K562 (cell line): Measurements from ENCODE around the gene GTF2A2. TPM values are rescaled to one million over a fixed set of nuclear protein-coding genes. Genes with fewer than 3 reads are reported as not detected.

ENCODE experiments used
- FOXA1 ChIP-seq: fragments of 450-650 bp; IDR thresholded peaks from 2 replicates; pipeline ENCODE4 v1.6.1; 2016; ENCODE audit warnings: mild to moderate bottlenecking, borderline replicate concordance
- RB1 ChIP-seq: fragments of 450-650 bp; IDR thresholded peaks from 2 replicates; pipeline ENCODE4 v1.6.1; 2017; ENCODE audit warnings: low read depth, mild to moderate bottlenecking
- RBM14 ChIP-seq: fragments of 200-400 bp; formaldehyde crosslinking; IDR thresholded peaks from 2 replicates; pipeline ENCODE4 v1.6.1; 2018; ENCODE audit warnings: low read depth, mild to moderate bottlenecking, low read length, moderate library complexity, borderline replicate concordance; ENCODE audit not compliant: insufficient read depth
- polyA plus RNA-seq, 8 experiments: library from polyadenylated mRNA; depleted of rRNA in 4 of 8; stranded (reverse) in 5 of 8; unstranded in 3 of 8; fragments of >200 nt; fragmentation: Nextera tagmentation in 2 of 8; fragmentation: Illumina TruSeq in 1 of 8; extraction: Ambion mirVana in 2 of 8; extraction: Trizol in 1 of 8; gene quantifications; 2 replicates each; pipeline versions ENCODE4 v1.2.1 to v1.2.3, GENCODE V29; 2011 to 2014; ENCODE audit warnings: inconsistent platforms in 1 of 8, missing spikeins in 1 of 8
- total RNA-seq, 7 experiments: library from RNA; depleted of rRNA in 6 of 7; stranded (reverse); fragments of >200 nt in 6 of 7; fragmentation: Illumina TruSeq in 2 of 7; extraction: Trizol in 2 of 7; gene quantifications; 2 replicates each; pipeline versions ENCODE4 v1.2.1 to v1.2.3, GENCODE V29; 2011 to 2021; ENCODE audit warnings: low replicate concordance in 1 of 7
- TF ChIP-seq, protein P1 (sequence below): fragments of 250-450 bp; sonication (Bioruptor Pico); IDR thresholded peaks from 2 replicates; pipeline ENCODE4 v1.5.0; 2020; ENCODE audit warnings: mild to moderate bottlenecking, borderline replicate concordance
- TF ChIP-seq, protein P2 (sequence below), 2 experiments: fragments of 450-650 bp; IDR thresholded peaks; 2 replicates each; pipeline ENCODE4 v1.6.1; 2016; ENCODE audit warnings: mild to moderate bottlenecking in 2 of 2, borderline replicate concordance in 1 of 2, low read depth in 1 of 2, moderate library complexity in 1 of 2
- TF ChIP-seq, protein P3 (sequence below): sonication (generic); formaldehyde crosslinking; IDR thresholded peaks from 2 replicates; pipeline ENCODE4 v1.8.0; 2023; ENCODE audit warnings: mild to moderate bottlenecking, missing genetic modification reagents

GTF2A2 gene
- total and polyA plus RNA-seq, 9 of the 15 experiments (the other 6 are each of a cell fraction or from before 2014, with no cell fraction given) = 128 to 656 (median 172) TPM

DNA sequence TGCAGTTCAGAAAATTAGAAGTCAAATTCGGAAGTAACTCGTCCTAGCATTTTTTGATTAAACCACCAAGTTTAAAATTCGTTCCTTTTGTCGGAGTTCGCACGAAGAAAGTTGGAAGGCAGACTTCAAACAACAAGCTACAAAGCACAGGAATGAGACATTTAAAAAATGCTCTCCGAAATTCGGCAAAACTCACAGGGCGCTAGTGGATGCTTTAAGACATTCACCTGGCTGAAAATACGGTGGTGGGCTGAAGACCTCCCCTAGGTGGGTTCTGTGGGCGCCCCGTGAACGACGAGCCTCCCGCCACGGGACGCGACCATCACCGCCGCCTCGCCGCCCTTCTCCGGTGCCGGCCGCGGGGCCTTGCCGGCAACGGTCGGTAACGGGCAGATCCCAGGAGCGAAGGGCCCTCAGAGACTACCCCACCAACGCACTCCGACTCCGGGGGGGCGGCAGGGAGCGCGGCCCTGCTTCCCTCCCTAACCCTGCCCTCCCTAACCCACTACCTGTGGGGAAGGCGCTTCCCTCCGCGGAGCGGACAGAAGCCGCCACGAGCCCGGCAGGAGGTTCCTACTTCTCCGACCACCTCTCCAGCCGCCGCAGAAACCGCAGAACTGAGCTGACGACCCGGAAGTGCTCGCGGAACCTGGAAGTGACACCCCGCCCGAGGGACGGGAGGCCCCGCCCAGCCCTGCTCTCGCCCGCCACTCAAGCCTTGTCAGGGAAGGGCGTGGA is at the start of gene GTF2A2 (continued):
- TF ChIP-seq, protein P1, sequence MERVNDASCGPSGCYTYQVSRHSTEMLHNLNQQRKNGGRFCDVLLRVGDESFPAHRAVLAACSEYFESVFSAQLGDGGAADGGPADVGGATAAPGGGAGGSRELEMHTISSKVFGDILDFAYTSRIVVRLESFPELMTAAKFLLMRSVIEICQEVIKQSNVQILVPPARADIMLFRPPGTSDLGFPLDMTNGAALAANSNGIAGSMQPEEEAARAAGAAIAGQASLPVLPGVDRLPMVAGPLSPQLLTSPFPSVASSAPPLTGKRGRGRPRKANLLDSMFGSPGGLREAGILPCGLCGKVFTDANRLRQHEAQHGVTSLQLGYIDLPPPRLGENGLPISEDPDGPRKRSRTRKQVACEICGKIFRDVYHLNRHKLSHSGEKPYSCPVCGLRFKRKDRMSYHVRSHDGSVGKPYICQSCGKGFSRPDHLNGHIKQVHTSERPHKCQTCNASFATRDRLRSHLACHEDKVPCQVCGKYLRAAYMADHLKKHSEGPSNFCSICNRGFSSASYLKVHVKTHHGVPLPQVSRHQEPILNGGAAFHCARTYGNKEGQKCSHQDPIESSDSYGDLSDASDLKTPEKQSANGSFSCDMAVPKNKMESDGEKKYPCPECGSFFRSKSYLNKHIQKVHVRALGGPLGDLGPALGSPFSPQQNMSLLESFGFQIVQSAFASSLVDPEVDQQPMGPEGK = no peak
- TF ChIP-seq RBM14 = 0 out of 2 replicates have a peak, but pooled peaks have one; percentile 33
- TF ChIP-seq, protein P2, sequence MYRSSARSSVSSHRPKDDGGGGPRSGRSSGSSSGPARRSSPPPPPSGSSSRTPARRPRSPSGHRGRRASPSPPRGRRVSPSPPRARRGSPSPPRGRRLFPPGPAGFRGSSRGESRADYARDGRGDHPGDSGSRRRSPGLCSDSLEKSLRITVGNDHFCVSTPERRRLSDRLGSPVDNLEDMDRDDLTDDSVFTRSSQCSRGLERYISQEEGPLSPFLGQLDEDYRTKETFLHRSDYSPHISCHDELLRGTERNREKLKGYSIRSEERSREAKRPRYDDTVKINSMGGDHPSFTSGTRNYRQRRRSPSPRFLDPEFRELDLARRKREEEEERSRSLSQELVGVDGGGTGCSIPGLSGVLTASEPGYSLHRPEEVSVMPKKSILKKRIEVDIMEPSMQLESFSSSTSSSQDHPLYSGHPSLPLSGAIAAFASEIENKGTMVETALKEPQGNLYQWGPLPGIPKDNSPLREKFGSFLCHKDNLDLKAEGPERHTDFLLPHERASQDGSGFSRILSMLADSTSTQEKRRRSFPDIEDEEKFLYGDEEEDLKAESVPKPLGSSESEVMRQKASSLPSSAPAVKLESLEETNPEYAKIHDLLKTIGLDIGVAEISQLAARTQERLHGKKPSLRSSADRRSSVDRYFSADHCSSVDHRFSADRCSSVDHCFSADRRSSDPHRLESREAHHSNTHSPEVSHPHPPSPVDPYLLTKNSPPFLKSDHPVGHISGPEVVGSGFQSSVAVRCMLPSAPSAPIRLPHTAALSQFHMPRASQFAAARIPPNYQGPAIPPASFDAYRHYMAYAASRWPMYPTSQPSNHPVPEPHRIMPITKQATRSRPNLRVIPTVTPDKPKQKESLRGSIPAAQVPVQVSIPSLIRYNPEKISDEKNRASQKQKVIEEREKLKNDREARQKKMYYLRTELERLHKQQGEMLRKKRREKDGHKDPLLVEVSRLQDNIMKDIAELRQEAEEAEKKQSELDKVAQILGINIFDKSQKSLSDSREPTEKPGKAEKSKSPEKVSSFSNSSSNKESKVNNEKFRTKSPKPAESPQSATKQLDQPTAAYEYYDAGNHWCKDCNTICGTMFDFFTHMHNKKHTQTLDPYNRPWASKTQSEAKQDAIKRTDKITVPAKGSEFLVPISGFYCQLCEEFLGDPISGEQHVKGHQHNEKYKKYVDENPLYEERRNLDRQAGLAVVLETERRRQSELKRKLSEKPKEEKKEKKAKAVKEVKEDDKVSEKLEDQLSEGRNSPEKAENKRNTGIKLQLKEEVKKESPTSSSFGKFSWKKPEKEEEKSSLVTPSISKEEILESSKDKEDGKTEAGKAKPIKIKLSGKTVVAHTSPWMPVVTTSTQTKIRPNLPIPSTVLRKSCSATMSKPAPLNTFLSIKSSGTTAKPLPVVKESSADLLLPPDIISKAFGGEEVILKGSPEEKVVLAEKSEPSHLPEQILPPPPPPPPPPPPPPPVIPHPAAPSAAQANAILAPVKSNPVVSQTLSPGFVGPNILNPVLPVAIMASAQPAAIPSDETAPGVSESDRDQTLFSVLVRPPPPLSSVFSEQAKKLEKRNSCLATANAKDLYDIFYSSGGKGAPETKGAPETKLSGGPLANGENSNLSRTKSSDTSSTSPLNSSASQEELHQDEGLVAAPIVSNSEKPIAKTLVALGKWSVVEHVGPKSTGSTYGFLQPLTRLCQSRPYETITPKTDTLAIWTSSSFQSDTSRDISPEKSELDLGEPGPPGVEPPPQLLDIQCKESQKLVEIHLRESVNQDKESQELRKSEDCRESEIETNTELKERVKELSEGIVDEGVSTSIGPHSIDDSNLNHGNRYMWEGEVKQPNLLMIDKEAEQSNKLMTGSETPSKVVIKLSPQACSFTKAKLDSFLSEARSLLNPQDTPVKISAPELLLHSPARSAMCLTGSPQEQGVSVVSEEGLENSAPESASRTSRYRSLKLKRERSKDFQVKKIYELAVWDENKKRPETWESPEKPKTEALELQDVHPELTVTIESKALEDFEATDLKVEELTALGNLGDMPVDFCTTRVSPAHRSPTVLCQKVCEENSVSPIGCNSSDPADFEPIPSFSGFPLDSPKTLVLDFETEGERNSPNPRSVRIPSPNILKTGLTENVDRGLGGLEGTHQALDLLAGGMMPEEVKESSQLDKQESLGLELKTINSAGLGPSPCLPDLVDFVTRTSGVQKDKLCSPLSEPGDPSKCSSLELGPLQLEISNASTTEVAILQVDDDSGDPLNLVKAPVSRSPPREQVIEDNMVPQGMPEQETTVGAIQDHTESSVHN (IDR thresholded peaks at IDR 0.05; ENCODE audit: borderline replicate concordance in 1 of 2, low read depth in 1 of 2) = no peak
- no peak for TF ChIP-seq FOXA1
- TF ChIP-seq, protein P3, sequence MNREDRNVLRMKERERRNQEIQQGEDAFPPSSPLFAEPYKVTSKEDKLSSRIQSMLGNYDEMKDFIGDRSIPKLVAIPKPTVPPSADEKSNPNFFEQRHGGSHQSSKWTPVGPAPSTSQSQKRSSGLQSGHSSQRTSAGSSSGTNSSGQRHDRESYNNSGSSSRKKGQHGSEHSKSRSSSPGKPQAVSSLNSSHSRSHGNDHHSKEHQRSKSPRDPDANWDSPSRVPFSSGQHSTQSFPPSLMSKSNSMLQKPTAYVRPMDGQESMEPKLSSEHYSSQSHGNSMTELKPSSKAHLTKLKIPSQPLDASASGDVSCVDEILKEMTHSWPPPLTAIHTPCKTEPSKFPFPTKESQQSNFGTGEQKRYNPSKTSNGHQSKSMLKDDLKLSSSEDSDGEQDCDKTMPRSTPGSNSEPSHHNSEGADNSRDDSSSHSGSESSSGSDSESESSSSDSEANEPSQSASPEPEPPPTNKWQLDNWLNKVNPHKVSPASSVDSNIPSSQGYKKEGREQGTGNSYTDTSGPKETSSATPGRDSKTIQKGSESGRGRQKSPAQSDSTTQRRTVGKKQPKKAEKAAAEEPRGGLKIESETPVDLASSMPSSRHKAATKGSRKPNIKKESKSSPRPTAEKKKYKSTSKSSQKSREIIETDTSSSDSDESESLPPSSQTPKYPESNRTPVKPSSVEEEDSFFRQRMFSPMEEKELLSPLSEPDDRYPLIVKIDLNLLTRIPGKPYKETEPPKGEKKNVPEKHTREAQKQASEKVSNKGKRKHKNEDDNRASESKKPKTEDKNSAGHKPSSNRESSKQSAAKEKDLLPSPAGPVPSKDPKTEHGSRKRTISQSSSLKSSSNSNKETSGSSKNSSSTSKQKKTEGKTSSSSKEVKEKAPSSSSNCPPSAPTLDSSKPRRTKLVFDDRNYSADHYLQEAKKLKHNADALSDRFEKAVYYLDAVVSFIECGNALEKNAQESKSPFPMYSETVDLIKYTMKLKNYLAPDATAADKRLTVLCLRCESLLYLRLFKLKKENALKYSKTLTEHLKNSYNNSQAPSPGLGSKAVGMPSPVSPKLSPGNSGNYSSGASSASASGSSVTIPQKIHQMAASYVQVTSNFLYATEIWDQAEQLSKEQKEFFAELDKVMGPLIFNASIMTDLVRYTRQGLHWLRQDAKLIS (CRISPR knock-in tag) = peak; percentile 41; the same call in 1 of the 2 replicates
- peak; percentile 67; the same call in 1 of the 2 replicates for TF ChIP-seq RB1
